Measurements from ENCODE around the gene PHPT1.

GRCh38 chr9:136847826-136848392 is 1.3 kb upstream of the PHPT1 start:
- TF ChIP-seq HDGF (IDR thresholded peaks at IDR 0.05; ENCODE audit: borderline replicate concordance) (no peak), FOXM1 (IDR thresholded peaks at IDR 0.05; ENCODE audit: borderline replicate concordance) (no peak), ZNF384 (IDR thresholded peaks at IDR 0.05) (no peak), SUZ12 (IDR thresholded peaks at IDR 0.05) (no peak), ARNT (IDR thresholded peaks at IDR 0.05) (no peak), TARDBP (IDR thresholded peaks at IDR 0.05) (no peak), CTBP1 (IDR thresholded peaks at IDR 0.05; ENCODE audit: borderline replicate concordance) (no peak), NFRKB (IDR thresholded peaks at IDR 0.05) (no peak), FOXK2 (IDR thresholded peaks at IDR 0.05) (no peak), SP1 (IDR thresholded peaks at IDR 0.05) (no peak)
- TF ChIP-seq, protein P1, sequence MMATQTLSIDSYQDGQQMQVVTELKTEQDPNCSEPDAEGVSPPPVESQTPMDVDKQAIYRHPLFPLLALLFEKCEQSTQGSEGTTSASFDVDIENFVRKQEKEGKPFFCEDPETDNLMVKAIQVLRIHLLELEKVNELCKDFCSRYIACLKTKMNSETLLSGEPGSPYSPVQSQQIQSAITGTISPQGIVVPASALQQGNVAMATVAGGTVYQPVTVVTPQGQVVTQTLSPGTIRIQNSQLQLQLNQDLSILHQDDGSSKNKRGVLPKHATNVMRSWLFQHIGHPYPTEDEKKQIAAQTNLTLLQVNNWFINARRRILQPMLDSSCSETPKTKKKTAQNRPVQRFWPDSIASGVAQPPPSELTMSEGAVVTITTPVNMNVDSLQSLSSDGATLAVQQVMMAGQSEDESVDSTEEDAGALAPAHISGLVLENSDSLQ (IDR thresholded peaks at IDR 0.05): no peak; the same call in 1 of the 2 replicates
